ENCODE results near the gene GRHL3. TPM values are rescaled to one million over a fixed set of nuclear protein-coding genes. Genes with fewer than 3 reads are reported as not detected.

Gene GRHL3
- total RNA-seq, 4 donors from 2014 or later, result 0.11 to 0.27 TPM; not detected in 2

DNA sequence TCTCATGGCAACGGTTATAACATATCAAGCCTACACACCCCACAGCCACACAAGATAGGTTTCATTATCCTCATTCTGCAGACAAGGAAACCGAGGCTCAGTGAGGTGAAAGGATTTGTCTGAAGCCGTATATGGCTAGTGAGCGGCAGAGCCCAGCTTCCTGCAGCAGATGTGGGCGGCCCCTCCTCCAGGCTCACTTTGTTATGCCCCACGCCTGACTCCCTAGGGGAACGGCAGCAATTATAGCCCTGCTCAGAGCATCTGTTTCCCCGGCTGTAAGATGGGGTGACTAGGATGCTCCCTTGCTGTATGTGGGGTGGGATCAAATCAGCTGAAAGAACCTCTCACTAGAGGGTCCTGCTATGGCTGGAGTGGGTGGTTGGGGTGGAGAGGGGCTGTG lies 22.1 kb downstream of the GRHL3 start:
- no peaks in the 10 kb centered on the region for H3K27me3 ChIP-seq
- TF ChIP-seq POLR2A (IDR thresholded peaks at IDR 0.05), result no peak
- TF ChIP-seq, protein P1, sequence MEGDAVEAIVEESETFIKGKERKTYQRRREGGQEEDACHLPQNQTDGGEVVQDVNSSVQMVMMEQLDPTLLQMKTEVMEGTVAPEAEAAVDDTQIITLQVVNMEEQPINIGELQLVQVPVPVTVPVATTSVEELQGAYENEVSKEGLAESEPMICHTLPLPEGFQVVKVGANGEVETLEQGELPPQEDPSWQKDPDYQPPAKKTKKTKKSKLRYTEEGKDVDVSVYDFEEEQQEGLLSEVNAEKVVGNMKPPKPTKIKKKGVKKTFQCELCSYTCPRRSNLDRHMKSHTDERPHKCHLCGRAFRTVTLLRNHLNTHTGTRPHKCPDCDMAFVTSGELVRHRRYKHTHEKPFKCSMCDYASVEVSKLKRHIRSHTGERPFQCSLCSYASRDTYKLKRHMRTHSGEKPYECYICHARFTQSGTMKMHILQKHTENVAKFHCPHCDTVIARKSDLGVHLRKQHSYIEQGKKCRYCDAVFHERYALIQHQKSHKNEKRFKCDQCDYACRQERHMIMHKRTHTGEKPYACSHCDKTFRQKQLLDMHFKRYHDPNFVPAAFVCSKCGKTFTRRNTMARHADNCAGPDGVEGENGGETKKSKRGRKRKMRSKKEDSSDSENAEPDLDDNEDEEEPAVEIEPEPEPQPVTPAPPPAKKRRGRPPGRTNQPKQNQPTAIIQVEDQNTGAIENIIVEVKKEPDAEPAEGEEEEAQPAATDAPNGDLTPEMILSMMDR (IDR thresholded peaks at IDR 0.05), result no peak
- H3K9me3 ChIP-seq, result no peaks in the 10 kb centered on the region
- no peaks in the 10 kb centered on the region for H3K36me3 ChIP-seq
- H3K4me1 ChIP-seq, result peaks cover 0 to 4% of the 10 kb centered on the region in 2 donors
- no peak for DNase-seq
- WGBS, 2 donors, result 73 to 77% methylated on average over 7 to 8 of the region's 8 CpGs
- no peak overlapping the region for H3K27ac ChIP-seq
- intact Hi-C loops (cut with DNase I), result no loop called here
- H3K4me3 ChIP-seq (replicated peaks in 1 of 3), result no peak overlapping the region

DNA sequence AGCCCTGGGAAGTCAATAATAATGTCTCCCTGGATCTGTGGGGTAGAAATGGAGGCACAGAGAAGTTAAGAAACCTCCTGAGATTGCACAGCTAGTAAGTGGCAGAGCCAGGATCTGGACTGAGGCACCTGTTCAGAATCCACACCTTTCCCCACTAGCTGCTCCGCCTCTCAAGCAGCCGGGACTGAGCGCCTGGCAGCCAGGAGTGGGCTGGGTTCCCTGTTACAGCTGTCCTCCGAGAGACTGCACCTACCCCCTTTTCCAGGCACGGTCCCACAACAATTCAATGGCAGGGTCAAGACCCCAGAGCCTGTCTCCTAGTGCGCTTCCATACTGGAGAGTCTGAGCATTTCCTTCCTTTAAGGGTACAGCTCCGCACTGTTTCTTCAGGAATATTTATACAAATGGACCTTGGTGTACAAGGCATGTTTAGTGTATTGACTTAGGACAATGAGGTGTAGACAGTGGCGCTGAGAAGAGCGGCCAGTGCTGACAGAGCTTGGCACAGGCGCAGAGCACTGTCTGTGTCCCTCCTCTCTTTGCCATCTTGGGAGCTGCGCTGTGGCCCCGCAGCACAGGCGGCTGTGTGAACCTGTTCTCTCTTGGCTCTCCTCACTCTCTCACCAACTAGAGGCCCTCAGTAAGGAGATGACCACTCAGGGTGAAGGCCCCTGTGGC lies 24.4 kb downstream of the GRHL3 start:
- no peaks in the 10 kb centered on the region for H3K27me3 ChIP-seq
- no peak for DNase-seq
- 86 to 89% methylated on average over 13 of the region's 13 CpGs for WGBS, 2 donors
- H3K4me3 ChIP-seq (replicated peaks in 1 of 3), result no peak overlapping the region
- H3K4me1 ChIP-seq, result peaks cover 0 to 12% of the 10 kb centered on the region in 2 donors
- intact Hi-C loops (cut with DNase I), result no loop called here
- H3K36me3 ChIP-seq, result no peaks in the 10 kb centered on the region
- TF ChIP-seq, protein P1 (IDR thresholded peaks at IDR 0.05), result no peak
- TF ChIP-seq POLR2A (IDR thresholded peaks at IDR 0.05), result no peak
- H3K9me3 ChIP-seq, result no peaks in the 10 kb centered on the region
- H3K27ac ChIP-seq, result no peak overlapping the region

DNA sequence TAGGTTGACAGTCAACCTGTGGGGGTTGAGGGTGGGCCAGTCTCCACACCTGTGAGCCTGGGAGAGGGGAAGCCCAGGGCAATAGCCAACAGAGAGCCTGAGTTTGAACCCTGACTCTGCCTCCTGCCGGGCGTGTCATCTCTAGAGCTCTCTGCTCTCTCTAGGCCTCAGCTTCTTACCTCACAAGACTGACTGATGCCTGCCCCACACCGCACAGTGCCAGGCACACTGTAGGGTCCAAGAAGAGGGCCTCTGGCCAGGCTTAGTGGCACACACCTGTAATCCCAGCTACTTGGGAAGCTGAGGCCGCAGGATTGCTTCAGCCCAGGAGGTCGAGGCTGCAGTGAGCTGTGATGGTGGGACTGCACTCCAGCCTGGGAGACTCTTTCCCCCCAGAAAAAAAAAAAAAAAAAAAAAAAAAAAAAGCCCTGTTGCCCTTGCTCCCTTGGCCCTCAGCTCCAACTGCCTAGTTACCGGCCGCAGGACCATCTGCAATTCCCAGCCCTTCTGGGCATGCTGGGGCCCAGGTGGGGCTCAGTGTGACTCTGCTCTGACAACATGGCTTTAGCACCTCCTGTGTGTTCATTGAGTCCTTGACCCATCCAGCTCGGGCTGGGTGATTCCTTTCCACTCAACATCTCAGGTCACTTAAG lies 25.1 kb downstream of the GRHL3 start:
- Histone ChIP-seq H3K27me3 (no peaks in the 10 kb centered on the region), H3K4me1 (peaks cover 0 to 12% of the 10 kb centered on the region in 2 donors), H3K4me3 (replicated peaks in 1 of 3) (no peak overlapping the region), H3K27ac (no peak overlapping the region), H3K36me3 (no peaks in the 10 kb centered on the region), H3K9me3 (no peaks in the 10 kb centered on the region)
- intact Hi-C loops (cut with DNase I), result no loop called here
- 68 to 69% methylated on average over 6 to 7 of the region's 8 CpGs for WGBS, 2 donors
- peak; percentile 13 to 40 for DNase-seq
- TF ChIP-seq POLR2A (IDR thresholded peaks at IDR 0.05), result no peak
- TF ChIP-seq, protein P1 (IDR thresholded peaks at IDR 0.05), result no peak

DNA sequence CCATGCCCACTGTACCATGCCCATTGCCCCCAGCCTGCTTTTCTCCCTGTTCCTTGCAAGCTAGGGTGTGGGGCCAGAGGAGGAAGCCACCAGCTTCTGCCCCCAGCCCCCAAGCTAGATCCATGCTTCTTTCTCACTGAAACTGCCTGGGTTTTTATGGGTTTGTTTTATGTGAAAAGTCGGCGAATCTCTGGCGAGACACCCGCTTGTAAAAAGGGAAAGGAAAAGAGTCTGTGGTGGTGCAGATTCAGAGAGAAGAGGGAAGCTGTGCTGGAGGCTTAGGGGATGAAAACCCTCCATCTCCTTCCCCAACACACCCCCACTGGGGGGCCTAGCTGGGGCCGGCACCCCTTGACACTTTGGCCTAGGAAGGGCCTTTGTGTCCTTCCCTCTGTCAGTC lies 26.2 kb downstream of the GRHL3 start:
- TF ChIP-seq, protein P1 (IDR thresholded peaks at IDR 0.05), result no peak
- TF ChIP-seq POLR2A (IDR thresholded peaks at IDR 0.05), result no peak
- Histone ChIP-seq H3K27me3 (no peaks in the 10 kb centered on the region), H3K27ac (no peak overlapping the region), H3K4me3 (replicated peaks in 1 of 3) (no peak overlapping the region), H3K4me1 (peaks cover 0 to 12% of the 10 kb centered on the region in 2 donors), H3K9me3 (no peaks in the 10 kb centered on the region), H3K36me3 (no peaks in the 10 kb centered on the region)
- intact Hi-C loops (cut with DNase I), result no loop called here
- no peak for DNase-seq
- WGBS, 2 donors, result 74 to 89% methylated on average over 5 of the region's 5 CpGs

All from thyroid gland (tissue), 4 donors.